GM18909 (cell line): ENCODE measurements around the gene MT1X.
"Not testable (repeated sequence)": the region's sequence is repeated elsewhere in the genome, so short reads cannot be mapped to it uniquely, and the experiment has no call there.

Experiments
- ATAC-seq: cut with Tn5 transposase; IDR thresholded peaks from one replicate; pipeline ENCODE4 v1.9.1; 2021; ENCODE audit warnings: mild to moderate bottlenecking; ENCODE audit not compliant: unreplicated experiment, poor library complexity

The MT1X gene

DNA sequence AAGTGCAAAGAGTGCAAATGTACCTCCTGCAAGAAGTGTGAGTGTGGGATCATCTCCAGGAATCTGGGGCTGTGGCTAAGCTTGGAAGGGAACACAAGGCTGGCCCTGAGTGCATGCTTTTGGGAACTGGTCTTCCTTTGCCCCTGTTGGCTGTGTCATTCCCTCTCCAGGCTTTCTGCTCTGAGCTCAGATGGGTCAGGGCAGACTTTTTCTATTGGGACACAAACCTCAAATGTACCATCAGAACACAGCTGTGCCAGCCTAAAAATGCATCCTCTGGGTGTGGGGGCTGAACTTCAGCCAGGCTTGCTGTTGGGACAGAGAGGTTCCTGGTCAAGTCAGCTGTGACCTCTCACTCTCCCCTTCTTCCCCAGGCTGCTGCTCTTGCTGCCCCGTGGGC lies 29.7 kb upstream of the MT1X start:
- ATAC-seq, result no peak

DNA sequence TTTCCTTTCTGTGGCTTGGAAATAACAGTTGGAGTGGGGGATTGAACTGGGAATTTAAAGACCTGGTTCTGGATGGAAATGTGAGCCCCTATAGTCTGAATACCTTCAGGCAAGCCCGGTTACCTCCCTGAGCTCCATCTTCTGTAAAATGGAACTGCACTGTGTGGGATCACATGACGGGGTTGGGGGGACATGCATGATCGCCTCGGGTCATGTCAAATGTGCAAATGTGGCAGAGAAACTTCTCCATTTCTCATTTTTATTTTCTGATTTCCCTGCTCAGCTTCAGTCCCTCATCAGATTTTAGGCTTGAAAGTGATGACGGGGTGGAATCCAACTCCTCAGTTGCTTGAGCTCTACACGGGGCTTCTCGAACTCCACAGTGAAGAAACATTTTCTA lies 29.1 kb upstream of the MT1X start:
- ATAC-seq, result no peak

DNA sequence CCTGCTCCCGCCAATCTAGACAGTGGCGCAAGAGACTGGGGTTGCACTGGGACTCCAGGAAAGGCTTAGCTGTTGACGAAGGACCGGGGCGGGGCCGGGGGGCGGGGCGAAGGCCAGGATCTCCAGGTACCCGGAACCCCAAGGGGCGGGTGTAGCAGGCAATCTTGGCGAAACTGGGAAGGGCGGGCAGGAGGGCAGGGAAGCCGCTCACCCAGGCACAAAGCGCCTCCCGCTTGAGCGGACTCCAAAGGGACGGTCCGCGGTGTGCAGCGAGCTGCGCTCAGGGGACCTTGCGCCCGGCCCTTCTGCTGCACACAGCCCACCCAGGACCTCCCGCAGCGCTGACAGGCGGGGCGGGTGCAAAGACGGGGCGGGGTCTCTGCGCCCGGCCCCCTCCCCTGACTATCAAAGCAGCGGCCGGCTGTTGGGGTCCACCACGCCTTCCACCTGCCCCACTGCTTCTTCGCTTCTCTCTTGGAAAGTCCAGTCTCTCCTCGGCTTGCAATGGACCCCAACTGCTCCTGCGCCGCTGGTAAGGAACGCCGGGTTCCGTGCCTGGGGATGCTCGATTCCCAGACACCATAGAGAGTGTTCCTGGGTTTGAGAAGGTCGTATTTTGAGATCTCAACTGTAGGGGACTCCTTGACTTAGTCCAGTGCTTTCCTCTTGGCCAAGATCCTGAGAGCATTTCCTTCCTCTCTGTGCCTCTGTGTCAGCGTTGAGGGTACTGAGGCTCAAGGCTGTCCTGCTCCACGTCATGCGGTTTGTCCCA lies 24.5 kb upstream of the MT1X start, which contains the start of gene MT1F:
Gene MT1F (plus strand): TSS at position 405 of the 772 bp plus-strand sequence. CDS start 100 bp downstream, at position 505.
- ATAC-seq, result no peak

DNA sequence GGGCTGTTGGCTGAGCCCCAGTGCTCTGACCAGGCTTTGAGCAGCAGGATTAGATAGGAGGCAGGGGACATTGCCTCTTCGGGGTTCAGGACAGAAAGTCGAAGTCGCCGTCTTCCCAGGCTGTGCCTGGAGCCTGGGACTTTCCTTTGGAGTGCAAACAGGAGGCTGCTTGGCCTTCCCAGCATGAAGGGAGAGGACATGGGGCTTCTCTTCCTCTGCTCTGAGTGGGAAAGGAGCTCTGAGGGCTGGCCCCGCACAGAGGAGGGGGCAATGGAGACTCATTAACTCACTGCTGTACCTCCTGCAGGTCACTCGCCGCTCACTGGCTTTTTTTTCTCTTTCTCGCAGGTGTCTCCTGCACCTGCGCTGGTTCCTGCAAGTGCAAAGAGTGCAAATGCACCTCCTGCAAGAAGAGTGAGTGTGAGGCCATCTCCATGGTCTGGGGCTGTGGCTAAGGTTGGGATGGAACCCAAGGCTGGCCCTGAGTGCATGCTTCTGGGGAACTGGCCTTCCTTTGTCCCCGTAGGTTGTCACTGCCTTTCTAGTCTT lies 23.9 kb upstream of the MT1X start:
- no peak for ATAC-seq

DNA sequence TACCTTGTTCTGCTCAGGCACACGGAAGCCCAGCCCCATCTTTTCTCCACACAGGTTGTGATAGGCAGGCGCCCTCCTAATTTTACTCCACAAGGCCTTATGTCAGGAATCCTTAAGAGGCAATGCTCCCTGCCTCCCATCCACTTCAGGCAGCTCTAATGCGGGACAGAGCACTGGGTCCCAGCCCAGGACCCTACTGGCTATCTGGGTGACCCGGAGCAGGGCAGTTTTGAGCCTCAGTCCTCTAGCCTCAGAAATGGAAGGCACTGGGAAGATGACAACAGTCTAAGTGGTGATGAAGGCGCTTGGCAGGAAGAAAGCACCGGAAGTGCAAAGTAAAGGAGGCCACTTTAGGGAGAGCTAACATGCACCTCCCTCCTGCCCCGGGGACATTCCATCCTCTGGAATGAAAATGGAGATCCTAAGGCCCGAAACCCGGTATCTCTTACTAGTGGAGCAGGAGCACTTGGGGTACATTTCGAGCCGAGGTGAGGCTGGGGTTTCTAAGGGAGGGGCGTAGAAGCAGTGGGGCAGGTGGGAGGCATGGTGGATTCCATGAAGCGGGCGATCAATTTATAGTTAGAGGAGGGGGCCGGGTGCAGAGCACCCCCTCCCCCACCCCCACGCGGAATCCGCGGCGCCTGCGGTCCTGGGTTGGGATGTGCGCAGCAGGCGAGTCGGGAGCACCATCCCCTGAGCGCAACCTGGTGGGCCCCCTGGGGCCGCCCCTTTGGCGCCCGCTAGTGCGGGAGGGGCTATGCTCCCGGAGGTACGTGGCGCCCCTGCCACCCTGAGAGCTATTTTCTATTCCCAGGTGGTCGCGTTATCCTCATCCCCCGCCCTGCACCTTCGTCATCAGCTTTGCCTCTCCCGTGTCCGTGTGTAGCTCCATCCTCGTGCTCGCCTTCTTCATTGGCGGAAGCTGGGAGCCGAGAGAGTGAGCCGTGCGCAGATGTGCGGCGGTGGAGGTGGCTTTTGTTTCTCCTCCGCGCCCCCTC lies 19.6 kb upstream of the MT1X start:
- ATAC-seq, result no peak

DNA sequence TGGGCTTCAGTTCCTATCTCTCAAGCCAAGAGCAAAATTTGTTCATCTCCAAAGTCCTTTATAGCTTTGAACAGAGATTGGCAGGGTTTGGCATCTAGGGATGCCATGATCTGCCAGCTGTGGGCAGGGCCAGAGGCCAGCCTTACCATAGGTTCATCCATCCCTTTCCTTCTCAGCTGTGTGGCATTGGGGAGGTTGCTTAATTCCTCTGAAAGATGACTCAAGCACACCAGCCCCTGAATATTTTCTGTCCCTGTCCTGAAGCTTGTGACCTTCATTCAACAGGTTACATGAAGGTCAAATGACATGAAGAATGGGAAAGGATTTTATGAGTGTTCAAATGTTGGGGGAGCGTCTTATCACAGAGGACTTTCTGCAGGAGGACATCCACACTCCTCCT lies 17.8 kb upstream of the MT1X start:
- no peak for ATAC-seq

DNA sequence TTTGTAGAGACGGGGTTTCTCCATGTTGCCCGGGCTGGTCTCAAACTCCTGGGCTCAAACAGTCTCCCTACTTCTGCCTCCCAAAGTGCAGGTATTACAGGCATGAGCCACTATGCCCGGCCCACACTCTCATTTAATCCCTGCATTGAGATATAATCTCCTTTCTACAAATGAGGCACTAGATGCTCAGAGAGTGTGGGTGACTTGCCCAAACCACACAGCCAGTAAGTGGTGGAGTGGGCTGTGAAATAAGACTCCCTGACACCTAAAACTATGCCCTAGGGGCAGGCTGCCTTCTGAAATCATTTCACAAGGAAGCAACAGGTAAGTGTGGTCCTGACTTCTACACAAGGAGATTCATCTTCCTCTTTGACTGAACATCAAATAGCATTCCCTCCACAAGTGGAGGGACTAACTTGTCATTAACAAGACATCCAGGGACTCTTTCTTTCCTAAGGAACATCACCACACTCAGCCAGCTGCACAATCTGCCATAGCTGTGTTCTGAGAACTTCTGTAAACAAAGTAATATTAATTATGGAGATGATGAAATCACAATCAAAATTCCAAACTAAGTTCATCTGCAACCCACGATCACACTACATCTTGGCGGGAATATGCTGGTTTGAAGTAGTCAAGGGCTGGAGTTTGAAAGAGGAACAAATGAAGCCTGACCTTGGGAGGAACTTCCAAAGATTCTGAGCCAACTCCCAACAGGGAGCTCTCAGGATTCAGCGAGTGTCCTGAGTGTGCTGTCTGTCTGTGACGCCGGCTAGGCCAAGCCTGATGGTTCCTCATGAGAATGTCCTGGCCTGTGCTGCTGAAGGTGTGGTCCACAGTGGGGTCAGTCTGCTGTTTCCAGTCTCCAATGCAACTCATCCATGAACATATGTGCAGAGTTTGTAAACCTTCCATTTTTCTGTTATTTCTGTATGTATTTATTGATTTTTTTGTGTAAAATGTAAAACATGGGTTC lies 16.7 kb upstream of the MT1X start:
- ATAC-seq, result not testable (repeated sequence)

DNA sequence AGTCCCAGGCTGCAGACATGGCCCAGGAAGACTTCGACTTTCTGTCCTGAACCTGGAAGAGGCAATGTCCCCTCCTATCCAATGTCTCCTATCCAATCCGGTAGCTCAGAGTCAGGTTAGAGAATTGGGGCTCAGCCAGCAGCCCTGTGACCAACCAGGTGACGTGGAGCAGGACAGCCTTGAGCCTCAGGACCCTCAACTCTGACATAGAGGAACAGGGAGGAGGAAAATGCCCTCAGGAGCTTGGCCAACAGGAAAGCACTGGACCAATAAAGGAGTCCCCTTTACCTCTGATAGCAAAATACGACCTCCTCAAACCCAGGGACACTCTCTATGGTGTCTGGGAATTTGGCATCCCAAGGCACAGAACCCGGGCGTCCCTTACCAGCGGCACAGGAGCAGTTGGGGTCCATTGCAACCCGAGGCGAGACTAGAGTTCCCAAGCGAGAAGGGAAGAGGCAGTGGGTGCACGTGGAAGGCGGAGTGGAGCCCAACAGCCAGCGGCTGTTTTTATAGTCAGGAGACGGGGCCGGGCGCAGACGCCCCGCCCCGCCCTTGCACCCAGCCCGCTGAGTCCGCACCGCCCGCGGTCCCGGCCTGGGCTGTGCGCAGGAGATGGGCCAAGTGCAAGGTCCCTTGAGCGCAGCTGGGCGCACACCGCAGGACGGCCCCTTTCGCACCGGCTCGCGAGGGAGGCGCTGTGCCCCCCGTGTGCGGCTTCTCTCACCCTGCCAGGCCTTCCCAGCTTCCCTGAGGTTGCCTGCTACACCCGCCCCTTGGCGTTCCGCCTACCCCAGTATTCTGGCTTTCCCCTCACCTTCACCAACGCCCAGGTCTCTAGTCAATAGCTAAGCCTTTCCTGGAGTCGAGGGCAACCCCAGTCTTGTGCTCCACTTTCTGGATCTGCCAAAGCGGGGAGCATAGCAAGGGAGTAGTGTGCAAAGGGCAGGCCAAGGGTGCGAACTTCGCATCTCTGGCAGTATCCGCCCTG lies 14.4 kb upstream of the MT1X start, which contains the start of gene MT1G:
Gene MT1G (minus strand): TSS at position 485 of the 991 bp plus-strand sequence. CDS start 72 bp downstream, at position 413.
- no peak for ATAC-seq

DNA sequence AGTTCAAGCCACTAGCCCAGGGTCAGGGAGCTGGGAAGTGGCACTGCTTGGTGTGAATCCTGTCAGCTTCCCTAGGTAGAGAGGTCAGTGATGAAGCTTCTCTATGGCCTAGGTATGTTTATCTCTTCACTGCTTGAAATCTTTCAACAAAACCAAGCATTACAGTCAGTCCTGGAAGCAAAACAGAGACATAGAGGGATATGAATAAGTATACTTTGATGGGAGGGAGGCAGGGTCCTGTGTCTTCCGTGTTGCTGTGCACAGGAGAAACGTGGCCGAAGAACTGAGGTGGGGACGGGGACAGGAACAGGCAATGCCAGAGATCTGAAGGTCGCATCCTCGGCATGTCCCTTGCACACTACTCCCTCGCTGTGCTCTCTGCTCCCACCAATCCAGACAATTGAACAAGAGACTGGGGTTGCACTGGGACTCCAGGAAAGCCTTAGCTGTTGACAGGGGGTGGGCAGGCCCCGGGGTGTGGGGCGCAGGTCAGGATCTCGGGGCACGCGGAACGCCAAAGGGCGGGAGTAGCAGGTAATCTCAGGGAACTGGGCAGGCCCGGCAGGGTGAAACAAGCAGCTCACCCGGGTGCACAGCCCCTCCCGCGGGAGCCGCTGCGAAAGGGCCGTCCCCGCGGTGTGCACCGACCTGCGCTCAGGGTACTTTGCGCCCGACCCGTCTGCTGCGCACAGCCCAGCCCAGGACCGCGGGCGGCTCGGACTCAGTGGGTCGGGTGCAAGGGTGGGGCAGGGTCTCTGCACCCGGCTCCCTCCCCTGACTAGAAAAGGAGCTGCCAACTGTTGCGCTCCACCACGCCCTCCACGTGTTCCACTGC lies 13.0 kb upstream of the MT1X start, which contains the start of gene MT1H:
Gene MT1H (plus strand): TSS at position 810 of the 835 bp plus-strand sequence. CDS start 71 bp downstream, outside the sequence.
- ATAC-seq, result no peak

DNA sequence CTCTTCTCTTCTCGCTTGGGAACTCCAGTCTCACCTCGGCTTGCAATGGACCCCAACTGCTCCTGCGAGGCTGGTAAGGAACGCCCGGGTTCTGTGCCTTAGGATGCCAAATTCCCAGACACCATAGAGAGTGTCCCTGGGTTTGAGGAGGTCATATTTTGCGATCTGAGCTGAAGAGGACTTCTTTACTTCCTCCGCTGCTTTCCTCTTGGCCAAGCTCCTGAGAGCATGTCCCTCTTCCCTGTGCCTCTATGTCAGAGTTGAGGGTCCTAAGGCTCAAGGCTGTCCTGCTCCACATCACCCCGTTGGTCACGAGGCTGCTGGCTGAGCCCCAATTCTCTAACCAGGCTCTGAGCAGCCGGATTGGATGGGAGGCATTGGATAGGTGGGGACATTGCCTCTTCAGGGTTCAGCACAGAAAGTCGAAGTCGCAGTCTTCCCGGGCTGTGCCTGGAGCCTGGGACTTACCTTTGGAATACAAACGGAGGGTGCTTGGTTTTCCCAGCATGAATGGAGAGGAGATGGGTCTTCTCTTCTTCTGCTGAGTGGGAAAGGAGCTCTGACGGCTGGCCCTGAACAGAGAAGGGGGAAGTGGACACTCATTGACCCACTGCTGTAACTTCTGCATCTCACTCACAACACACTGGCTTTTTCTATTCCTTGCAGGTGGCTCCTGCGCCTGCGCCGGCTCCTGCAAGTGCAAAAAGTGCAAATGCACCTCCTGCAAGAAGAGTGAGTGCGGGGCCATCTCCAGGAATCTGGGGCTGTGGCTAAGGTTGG lies 12.2 kb upstream of the MT1X start:
- no peak for ATAC-seq

DNA sequence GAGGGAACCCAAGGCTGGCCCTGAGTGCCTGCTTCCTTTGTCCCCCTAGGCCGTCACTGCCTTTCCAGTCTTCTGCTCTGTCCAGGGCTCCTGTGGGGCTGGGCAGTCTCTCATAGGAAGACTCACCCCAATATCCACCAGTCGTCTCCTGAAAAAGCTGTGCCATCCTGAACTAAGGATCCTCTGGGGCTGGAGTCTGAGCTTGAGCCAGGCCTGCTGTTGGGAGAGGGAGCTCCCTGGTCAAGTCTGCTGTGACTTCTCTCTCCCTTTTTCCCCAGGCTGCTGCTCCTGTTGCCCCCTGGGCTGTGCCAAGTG lies 11.7 kb upstream of the MT1X start:
- ATAC-seq, result no peak

DNA sequence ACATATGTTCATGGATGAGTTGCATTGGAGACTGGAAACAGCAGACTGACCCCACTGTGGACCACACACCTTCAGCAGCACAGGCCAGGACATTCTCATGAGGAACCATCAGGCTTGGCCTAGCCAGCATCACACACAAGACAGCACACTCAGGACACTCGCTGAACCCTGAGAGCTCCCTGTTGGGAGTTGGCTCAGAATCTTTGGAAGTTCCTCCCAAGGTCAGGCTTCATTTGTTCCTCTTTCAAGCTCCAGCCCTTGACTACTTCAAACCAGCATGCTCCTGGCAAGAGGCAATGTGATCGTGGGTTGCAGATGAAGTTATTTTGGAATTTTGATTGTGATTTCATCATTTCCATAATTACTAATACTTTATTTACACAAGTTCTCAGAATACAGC lies 10.6 kb upstream of the MT1X start:
- not testable (repeated sequence) for ATAC-seq

DNA sequence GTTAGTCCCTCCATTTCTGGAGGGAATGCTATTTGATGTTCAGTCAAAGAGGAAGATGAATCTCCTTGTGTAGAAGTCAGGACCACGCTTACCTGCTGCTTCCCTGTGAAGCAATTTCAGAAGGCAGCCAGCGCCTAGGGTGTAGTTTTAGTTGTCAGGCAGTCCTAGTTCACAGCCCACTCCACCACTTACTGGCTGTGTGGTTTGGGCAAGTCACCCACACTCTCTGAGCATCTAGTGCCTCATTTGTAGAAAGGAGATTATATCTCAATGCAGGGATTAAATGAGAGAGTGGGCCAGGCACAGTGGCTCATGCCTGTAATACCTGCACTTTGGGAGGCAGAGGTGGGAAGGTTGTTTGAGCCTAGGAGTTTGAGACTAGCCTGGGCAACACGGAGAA lies 10.1 kb upstream of the MT1X start:
- not testable (repeated sequence) for ATAC-seq

DNA sequence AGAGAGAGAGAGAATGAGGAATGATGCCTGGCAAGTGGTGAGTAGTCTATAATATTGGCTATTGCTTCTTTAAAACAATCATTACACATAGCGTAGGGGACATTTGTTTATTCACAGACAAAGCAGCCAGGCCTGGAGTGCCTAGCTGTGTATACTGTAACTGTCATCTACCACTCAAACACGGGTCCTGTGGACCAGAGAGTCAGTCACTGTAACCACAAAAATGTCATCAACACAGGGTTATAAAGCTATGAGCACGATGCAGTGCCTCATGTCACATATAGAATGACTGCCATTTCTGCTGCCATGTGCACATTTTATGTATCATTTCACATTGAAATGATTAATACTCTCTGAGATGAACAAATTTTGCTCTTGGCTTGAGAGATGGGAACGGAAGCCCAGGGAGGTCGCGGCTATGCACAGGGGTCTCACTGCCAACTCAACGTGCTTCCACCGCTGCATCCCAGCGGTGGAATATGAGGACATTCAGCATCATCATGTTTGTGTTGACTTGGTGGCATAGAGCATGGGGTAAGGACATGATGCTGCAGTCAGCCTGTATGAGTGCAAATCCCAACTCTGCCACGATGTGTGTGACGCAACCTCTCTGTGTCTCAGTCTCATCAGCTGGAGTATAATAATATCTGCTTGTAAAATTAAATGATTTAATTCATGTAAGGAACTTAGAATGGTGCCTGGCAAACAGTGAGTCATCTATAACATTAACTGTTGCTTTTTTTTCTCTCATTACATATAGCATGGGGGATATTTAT lies 9.3 kb upstream of the MT1X start:
- ATAC-seq, result no peak

DNA sequence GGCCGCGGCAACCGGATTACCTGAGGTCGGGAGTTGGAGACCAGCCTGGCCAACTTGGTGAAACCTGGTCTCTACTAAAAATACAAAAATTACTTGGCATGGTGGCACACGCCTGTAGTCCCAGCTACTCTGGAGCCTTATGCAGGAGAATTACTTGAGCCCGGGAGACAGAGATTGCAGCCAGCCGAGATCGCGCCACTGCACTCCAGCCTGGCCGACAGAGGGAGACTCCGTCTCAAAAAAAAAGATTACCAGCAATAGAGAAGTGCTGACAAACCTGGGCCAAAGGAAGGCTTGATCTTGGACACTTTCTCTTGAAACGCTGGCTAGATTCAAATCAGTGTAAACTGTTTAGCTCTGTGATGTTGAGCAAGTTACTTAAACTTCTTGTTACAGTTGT lies 8.3 kb upstream of the MT1X start:
- no peak for ATAC-seq

DNA sequence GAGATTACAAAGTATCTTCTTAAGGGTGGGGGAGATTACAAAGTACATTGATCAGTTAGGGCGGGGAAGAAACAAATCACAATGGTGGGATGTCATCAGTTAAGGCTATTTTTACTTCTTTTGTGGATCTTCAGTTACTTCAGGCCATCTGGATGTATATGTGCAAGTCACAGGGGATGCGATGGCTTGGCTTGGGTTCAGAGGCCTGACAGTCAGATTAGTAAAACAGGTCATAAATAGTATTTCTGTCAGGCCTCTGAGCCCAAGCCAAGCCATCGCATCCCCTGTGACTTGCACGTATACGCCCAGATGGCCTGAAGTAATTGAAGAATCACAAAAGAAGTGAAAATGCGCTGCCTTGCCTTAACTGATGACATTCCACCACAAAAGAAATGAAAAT lies 7.7 kb upstream of the MT1X start:
- ATAC-seq, result not testable (repeated sequence)
